ENCODE results near the gene DLGAP1.
"Not testable (repeated sequence)": the region's sequence is repeated elsewhere in the genome, so short reads cannot be mapped to it uniquely, and the experiment has no call there.

DLGAP1 gene

DNA sequence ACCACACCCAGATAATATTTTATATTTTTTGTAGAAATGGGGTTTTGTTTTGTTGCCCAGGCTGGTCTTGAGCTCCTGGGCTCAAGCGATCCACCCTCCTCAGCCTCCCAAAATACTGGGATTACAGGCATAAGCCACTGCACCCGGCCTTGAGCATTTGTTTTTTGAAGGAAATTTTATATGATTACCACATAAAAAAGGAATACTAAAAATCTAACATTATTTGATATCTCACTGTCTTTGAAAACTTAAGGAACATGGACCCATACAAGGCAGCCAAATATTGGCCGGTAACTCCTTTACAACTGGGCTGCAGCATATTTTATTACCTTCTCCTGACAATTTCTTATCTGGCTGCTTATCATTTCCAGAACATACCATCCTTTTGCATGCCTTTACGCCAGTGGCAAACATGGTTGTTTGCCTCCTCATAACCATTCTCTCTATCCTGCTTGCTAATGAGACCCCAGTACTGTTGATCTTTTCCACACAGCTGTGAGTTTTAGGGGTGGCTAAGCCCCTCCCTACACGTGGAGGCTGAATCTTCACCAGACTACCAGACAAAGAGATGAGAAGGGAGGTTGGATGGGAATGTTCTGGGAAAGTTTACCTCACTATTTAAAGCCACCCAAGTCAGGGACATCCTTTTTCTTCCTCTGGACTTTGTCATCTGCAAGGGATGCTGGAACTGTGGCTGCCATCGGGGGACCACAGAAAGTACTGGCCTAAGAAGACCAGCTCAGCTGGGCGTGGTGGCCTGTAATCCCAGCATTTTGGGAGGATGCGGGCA lies 847.6 kb downstream of the DLGAP1 start:
- no peak for DNase-seq

DNA sequence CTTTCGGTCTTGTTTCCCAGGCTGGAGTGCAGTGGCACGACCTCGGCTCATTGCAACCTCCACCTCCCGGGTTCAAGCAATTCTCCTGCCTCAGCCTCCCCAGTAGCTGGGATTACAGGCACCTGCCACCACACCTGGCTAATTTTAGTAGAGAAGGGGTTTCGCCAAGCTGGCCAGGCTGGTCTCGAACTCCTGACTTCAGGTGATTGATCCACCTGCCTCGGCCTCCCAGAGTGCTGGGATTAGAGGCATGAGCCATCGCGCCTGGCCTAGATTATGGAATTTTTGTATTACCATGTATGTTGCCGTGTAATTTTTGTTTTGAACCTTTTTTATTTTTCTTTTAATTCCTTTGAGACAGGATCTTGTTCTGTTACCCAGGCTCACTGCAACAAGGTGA lies 848.2 kb downstream of the DLGAP1 start:
- not testable (repeated sequence) for DNase-seq

DNA sequence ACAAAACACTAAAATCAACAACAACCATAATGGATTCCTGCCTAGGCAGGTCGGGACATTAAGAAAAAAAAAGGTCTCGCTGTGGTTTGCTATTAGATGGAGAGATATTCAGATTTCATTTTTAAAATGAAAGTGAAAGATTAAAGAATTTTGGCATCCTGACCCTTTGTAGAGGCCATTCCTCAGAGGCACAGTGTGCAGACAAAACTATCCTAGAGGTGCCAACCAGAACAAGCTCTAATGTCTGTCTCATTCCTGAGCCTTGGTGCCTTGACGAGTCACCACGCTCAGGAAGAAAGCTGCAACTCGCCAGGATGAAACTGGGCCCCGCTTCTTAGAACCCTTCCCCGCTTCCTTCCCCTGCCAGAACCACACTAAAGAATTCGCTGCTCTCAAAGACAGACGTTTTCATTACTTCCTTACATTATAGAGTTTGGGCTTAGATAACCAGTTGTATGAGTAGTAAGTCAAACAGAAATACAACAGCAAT lies 849.1 kb downstream of the DLGAP1 start:
- DNase-seq, result no peak

DNA sequence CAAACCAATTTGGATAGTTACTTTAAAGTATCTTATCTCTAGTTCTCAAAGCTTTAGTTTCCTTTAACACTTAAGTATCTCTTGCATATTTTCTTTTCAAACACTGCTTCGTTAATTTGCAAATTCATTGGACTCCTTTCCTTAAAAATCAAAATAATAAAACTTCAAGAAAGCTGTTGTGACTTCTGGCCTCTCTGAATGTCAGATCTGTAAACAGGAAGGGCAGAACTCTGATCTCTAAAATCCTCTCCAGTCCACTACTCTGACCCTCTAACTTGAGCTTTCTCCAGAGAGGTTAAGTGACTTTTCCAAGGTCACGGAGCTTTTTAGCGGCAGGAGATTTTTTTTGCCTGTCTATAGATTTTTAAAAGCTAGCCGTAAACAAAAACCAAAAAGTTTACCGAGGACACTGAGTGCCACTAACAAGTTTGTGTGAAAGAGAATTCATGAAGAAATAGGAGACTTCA lies 849.6 kb downstream of the DLGAP1 start:
- DNase-seq, result no peak

DNA sequence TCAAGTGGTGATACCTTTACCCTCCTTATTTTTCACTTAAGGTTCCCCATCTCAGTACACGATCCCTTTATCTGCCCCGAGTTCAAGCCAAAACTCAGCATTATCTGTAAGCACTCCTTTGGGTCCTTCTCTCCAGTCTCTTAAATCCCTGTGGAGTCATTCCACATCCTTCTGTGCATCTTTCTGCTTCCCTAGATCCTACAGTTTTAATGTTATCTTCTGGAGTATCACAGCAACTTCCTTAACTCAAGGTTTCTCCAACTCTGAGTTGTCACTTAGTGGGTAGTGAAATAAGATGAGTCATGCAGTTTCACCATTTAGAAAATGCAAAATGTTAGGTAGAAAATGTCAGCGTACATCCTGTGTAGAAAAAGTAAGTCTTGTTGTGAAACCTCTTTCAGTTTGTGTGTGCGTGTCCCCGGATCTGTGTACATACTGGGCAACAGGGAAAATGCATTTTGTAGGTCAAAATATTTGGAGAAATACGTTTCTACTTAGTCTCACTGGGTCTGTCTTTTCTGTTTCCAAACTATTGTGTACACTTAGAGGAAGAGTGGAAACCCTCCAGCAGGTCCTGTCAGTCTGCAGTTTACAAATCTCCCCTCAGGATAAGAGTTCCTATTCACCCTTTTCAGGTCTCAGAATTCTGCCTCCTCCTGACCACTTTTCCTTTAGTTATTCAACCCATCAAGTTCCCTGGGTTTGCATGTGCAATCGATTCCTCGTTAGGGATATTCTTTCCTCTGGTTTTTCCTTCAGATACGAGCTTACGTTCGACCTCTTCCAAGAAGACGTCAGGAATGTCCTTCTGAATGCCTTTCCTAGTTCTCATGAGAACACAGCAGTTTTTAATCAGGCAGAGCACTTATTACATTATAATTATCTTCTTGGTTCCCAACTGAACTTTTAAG lies 850.4 kb downstream of the DLGAP1 start:
- no peak for DNase-seq

DNA sequence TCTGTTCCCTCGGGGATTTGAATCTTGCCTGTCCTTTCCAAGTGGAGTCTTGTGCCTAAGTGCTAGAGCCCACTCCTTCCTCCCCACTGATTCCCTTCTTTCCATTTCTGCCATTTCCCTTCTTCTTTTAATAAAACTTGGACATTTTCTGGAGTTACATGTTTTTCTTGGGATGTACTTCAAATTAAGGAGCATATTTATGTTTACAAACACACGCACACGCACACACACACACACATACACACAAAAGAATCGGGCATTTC lies 850.9 kb downstream of the DLGAP1 start:
- DNase-seq, result no peak

DNA sequence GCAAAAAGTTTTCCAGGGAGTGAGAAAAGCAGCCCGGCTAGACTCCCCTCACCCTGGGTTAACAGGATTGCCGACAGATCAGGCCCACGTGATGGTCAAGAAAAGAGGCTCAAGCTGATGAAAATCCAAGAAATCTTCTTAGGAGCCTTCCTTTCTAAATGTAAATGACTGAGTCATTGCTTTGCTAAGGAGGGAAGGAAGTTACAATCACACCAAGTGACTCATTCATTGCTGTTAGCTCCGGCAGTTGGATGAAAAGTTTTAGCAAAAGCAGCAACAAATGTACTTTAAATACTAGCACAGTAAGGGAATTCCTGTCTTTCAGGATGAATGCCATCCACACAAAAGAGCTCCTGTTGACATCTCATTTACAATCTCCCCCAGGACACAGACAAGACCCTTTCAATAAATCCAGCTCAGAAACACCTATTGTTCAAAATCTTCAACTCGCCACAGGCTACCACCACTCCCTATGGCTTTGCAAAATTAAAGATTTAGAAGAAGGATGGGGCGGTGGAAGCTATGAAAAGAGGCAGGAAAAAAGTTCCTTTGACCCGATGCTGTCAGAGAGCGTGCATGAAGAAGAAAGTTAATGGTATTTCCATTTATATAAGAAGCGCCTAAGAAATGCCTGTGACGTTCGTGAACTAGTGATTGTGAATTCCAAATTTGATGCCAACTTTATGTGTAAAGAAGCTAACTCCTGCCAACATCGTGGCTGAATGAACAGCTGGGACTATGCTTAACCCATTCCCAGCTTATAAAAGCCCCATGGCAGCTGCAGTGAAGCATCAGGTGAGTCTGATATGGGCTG lies 851.5 kb downstream of the DLGAP1 start:
- DNase-seq, result no peak

DNA sequence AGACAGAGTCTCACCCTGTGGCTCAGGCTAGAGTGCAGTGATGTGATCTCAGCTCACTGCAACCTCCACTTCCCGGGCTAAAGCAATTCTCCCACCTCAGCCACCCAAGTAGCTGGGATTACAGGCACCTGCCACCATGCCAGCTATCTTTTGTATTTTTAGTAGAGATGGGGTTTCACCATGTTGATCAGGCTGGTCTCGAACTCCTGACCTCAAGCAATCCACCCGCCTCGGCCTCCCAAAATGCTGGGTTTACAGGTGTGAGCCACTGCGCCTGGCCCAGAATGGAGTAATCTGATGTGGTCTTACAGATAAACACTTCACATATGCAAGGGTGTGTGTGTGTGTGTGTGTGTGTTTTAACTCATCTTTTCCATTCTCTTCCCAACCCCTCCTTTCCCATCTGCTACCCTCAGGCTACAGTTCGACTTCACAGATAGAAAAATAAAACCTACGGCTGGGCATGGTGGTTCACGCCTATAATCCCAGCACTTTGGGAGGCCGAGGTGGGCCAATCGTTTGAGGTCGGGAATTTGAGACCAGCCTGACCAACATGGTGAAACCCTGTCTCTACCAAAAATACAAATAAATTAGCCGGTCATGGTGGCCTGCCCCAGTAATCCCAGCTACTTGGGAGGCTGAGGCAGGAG lies 853.9 kb downstream of the DLGAP1 start:
- DNase-seq, result not testable (repeated sequence)

DNA sequence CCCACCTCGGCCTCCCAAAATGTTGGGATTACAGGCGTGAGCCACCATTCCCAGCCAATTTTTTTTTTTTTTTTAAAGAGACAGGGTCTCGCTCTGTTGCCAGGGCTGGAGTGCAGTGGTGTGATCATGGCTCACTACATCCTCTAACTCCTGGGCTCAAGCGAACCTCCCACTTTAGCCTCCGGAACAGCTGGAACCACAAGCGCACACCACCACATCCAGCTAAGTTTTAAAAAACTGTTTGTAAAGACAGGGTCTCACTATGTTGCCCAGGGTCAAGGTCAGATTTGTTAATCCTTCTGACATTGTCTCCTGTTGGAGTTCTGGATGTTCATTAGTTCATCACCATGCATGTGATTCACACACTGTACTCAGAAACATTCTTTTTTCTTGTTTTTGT lies 855.2 kb downstream of the DLGAP1 start:
- no peak for DNase-seq

DNA sequence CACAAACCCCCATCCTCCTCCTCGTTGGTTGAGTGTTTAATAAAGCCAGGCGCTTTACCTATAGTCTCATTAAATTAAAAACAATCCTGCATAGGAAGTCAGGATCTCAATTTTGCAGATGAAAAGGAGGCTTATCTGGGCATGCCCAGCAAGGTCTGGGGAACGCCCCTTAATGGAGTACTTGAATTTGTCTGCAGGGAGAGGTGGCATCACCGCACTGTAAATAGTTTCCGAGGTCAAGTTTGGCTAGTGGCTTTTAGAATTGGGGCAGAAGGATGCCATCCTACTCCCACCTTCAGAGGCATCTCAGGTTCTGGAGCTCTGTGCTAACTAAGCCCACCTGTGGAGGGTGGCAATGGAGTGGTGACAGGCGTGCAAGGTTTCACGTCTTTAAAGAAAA lies 855.9 kb downstream of the DLGAP1 start:
- DNase-seq, result no peak

DNA sequence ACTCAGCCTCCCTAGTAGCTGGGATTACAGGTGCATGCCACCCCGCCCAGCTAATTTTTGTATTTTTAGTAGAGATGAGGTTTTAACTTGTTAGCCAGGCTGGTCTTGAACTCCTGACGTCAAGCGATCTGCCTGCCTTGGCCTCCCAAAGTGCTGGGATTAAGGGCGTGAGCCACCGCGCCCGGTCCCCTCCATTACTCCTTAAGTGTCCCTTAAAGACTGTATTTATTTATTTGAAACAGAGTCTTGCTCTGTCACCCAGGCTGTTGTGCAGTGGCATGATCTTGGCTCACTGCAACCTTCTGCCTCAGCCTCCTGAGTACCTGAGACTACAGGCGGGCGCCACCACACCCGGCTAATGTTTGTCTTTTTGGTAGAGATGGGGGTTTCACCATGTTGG lies 856.5 kb downstream of the DLGAP1 start:
- no peak for DNase-seq

DNA sequence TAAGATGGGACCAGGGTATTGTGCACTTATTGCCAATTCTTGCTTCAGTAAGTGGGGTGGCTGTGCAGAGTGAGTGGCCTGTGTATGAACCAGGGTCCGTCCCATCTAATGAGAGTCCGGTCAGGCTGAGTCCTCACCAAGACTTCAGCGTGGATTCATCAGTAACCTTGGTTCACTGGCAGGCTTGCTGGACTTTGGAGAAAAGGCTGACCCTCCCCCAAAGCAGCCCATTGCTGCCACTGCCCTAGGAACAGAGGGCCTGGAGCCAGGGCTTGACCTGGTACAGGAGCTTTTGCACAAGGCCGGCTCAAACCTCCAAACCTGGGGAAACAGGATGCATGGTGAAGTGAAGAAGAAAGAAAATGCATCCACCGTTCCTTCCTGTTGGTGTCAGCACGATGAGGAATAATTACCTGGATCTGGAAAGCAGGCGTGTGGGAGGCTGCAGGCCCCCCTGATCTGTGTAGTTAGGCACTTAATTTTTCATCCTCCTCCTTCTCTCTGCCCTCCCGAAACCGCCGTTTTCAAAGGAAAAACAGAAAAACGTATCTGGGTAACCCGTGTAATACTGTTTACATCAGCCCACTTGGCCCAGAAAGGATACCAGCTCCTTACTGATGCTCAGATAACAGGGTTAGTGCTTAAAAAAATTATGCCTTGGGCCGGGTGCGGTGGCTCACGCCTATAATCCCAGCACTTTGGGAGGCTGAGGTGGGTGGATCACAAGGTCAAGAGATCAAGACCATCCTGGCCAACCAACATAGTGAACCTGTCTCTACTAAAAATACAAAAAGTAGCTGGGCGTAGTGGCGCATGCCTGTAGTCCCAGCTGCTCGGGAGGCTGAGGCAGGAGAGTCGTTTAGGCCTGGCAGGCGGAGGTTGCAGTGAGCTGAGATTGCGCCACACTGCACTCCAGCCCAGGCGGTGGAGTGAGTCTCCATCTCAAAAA lies 857.4 kb downstream of the DLGAP1 start:
- no peak for DNase-seq

DNA sequence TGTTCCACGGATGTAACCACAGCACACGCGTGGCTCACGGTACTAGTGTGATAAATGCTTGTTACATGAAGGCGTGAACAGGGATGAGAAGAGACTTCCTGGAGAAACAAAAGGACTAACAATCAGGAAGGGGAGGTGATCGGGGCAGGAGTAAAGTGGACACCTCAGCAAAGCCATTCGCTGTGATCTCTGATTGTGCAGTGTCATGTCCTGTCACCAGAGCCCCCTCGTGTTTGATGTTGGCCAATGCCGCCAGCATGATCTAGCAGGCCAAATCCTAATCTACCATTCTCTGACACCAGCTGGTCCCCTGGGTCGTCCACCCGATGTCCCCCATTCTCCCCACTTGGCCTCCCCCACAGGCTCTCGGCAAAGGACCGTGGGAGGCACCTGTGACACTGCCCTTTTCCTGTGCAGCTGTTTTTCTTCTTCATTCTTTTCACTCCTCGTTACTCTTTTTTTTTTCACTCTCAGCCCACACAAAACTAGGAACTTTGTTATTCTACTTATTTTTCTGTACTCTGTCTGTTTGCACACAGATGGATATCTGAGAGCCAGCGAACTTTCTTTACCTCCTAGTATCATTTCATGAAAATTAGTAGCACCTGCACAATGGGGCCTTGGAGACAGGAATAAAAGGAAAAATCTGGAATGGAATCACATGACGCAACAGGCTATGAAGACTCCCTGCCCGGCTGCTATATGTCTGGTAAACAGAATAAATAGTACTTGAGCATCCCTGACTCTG lies 858.3 kb downstream of the DLGAP1 start:
- no peak for DNase-seq

DNA sequence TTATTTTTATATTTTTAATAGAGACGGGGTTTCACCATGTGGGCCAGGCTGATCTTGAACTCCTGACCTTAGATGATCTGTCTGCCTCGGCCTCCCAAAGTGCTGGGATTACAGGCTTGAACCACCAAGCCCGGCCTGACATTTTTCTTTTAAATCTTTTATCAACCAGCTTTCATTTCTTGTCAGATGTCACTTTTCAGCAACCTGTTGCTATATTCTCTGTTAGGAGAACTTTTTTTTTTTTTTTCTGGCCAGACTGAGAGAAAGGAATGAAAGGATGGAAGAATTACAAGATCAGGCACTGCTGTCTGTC lies 858.8 kb downstream of the DLGAP1 start:
- DNase-seq, result no peak

DNA sequence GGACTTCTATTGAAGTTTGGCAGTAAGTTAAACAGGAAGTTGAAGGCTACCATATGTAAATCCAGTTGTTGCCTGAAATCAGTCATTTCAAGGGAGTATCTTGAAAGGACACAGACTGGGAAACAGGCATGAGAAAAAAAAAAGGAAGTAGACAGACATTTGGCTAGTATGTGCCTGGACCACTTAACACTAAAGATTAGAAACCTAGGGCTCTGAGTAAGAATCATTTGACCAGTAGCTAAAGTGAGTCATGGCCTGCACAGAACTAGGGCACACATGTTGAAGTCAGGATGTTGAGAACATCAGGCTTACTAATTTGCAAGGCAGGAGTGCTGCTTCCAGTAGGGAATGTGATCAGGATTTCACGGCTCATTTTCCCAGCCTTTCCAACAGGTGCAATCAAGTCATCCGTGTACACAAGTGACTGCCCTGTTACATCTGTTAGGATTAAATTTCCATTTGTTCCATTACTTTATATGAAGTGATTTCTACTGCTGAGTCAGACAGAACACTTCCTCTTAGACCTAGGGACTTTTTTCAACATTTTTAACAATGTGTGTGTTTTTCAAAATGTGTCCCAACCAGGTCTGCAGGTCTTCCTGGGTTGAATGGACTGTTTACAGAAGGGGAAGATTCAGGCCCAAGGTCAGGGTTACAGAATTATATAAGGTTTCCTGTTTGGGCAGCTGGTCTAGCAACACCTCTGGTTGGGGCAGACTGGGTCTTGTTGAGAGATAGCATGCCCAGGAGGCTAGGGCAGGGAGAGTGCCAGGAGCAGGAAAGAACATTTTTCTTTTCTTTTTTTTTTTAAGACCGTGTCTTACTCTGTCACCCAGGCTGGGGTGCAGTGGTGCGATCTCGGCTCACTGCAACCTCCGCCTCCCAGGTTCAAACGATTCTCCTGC lies 859.5 kb downstream of the DLGAP1 start:
- DNase-seq, result no peak

DNA sequence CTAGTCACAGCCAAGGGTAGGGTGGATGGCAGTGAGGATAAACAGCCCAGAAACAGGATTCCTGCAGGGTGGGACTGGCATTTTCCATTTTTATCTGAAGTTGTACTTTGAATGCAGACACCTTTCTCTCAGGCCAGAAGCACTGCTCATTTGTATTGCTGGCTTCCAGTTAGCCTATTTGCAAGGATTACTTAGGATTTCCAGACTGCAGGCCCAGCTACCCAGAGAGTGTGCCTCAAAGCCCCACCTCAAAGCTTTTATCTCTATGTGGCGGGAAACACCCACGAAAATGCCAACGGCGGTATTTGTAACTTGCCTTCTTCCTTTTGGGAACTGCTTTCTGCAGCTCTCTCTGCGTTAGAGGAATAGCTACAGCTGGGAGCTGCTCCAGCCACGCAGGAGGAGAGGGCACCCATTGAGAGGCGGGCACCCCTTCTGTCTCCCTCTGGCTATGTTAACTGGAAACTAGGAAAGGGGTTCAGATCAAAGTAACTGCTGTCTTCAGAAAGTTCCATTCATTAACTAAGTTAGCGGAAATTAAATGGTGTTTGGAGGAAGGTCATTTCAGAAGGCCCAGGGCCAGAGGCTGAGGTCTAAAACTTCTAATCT lies 860.2 kb downstream of the DLGAP1 start:
- DNase-seq, result no peak

DNA sequence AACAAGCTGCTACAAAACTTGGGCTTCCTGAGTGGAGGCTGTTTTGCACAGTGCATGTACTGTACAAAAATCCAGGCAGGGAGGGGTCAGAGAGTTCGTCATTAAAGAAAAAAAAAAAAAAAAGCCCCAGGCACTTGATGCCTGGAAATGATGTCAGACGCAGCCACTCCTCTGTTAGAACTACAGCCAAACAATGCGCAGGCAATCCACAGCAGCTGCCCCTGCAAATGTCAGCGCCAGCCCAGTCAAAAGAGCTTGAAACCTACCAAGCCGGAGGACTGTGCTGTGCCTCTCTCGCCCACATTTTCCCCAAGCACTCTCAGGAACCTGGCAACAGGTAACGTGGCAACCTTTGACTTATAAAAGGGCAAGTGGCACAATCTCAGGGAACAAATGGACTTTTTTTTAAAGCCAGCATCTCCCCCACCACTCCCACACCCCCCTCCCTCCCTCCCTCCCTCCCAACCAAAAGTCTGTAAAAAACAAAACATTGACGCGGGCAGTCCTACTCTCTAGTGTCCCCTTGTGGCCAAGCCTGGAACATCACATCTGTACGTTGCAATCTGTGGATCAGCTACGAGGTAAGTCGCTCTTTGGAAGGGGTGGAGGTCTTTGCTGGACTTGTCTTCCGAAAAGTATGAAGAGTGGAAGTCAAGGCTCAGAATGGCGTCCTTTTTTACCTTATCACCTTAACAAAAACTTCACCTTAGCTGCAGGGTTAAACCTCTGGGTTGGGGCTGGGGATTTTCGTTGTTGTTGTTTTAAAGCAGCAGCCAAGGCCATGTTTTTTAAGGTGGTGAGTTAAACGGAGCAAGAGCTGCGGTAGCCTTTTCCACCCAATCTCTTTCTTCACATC lies 861.0 kb downstream of the DLGAP1 start:
- DNase-seq, result no peak

DNA sequence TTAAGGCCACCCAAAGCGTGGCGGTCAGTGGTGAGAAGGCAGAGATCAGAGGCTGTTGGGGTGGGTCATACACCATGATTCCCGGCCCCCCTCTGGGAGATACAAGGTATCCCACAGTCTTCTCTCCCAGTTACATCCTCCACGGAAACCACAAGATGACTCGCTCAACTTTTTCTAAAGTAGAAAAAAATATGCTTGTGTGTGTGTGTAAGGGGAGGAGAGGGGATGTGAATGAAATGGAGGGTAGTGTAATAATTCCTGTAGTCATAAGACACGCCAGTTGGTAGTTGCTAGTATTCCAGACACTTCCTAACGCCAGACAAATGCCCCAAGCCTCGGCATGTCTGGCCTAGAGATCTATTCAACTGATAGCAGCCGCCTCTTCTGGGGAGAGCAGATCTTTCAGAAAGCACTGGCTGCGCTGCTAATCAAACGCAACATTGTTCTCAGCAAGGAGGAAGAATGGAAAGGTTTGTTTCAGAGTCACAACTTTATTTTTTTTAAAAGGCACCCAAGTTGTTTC lies 861.7 kb downstream of the DLGAP1 start:
- DNase-seq, result no peak

Data from cortex of kidney (tissue), 1 donor.